Glomerular endothelial cell (primary cell): ENCODE measurements around the gene SHH. TPM values are rescaled to one million over a fixed set of nuclear protein-coding genes. Genes with fewer than 3 reads are reported as not detected.

ENCODE experiments used
- DNase-seq: peaks from one replicate; pipeline ENCODE4 v3.0.0-alpha.2; 2011; ENCODE audit warnings: low read depth, low spot score; ENCODE audit errors: extremely low read depth
- total RNA-seq: library from RNA; depleted of rRNA; stranded (reverse); fragments of >200 nt; gene quantifications from 2 replicates; pipeline ENCODE4 v1.2.3, GENCODE V29; 2015

Gene SHH
- 0.06 and 1.0 TPM in 2 replicates for total RNA-seq

DNA sequence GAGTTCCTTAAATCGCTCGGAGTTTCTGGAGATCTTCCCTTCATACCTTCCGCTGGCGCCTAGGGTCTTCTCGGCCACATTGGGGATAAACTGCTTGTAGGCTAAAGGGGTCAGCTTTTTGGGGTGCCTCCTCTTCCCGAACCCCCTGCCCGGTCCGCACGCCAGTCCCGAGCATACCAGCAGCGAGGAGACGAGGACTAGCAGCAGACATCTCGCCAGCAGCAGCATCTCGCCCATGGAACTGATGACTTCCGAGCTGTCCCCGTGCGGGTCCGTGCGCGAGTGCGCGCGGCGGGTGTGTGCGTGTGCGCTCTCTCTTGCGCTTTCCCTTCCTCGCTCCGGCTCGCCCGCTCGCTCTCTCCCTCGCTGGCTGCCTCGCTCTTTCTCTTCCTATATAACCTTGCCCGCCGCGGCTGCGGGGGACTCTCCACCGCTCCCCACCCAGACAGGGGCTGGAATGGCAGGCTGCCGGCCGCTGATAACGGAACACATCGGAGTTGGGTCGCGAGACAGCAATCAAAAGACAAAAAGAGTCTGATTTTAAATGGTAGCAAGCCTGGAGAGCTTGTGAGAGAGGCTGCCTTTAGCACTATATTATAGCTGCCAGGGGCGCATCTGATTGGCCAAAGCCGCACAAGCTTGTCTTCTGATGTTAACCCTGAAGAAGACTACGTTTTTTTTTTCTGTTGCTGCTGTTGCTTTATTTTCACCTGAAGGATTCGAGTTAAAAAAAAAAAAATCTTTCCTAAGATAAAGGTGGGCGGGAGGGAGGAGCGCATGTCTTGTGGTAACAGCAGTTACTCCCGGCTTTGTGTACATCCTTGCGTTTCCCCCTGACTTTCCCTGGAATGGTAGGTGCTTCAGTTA, at the start of gene SHH:
TSS of gene SHH (minus strand) at position 569 of the 867 bp plus-strand sequence. CDS start at position 228, 341 bp downstream.
- no peak for DNase-seq

- no peak for DNase-seq
These were observed 49.2 kb upstream of the SHH start for GRCh38 chr7:155861480-155861868.

DNA sequence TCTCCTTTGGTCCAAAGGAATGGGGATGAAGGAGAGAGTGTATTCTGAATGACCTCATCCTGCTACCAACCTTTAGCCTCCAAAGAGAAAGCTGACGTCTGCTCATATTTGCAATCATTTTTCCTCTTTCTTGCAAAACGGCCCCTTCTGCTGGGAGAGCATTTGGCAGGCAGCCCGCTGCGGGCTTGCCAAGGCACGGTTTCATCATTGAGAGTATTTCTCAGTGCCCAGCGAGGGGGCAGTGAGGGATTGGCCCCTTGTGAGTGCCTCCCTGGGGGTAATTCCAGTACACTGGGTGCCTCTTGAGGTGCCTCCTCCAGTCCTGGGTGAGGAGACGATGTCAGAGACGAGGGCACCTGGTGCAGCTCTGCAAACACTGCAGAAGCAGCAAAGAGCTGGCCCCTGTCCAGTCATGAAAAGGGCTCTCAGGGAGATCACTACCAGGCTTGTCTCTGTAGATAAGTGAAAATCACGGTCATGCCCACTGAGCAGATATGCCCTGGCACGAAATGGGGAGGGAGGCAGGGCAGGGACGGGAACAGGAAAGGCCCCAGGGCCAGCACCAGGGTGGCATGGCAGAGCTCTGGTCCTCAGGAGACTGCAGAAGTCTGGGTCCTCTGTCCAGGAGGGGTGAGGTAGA, 48.7 kb upstream of the SHH start:
- no peak for DNase-seq

DNA sequence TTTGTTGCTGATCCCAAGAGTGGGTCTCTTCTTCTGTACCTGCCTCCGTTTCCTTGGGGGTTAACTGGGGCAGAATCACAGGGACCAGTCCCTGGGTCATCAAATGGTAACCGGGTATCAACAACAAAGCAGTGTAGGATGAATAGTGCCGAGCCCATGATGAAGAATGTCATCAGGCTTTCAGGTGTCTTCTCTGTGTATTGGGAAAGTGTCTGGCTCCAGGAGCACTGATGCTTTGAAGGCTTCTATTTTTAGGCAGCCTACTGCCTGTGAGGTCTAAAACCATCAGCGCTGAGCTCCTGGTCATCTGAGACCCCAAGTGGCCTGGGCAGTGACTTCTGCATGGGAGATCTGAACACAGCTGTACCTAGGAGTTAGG, 48.2 kb upstream of the SHH start:
- no peak for DNase-seq

- DNase-seq: no peak
These were observed 46.3 kb upstream of the SHH start for GRCh38 chr7:155858521-155859061.

DNA sequence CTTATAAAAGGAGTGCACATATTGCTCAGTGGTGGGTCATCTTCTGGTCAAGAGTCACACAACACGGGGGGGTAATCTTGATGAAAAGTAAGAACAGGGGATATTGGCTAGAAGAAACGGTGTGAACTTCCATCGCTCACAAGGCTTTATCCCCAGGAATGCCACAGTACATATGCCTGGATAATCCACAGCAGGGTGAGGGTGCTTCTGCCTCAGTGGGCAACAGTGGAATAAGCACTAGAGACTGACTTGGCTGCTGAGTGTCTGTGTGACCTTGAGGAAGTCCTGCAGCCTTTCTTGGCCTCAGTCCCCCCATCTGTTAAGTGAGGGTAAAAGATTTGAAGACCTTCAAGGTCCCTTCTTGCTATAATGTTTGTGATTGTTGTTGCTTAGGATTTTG, 44.9 kb upstream of the SHH start:
- DNase-seq: no peak

DNA sequence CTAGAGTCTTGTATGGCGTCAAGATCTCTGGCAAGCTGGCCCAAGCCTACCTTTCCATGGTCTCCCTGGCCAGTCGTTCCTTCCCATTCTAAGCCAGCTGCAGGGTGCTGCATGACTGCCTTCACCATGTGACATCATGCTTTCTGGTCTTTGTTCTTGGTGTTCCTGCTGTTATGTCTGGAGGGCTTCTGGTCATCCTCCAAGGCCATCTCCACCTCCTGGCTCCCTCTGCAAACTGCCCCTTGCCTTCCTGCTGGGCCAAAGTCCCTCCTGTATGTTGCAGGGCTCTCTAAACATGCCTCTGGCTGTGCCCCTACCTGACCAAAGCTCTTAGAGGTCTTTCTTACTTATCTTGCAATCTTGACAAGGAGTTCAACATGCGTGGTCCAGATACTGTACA, 44.4 kb upstream of the SHH start:
- no peak for DNase-seq

- DNase-seq: no peak
These were observed 40.4 kb upstream of the SHH start for GRCh38 chr7:155852426-155853301.

DNA sequence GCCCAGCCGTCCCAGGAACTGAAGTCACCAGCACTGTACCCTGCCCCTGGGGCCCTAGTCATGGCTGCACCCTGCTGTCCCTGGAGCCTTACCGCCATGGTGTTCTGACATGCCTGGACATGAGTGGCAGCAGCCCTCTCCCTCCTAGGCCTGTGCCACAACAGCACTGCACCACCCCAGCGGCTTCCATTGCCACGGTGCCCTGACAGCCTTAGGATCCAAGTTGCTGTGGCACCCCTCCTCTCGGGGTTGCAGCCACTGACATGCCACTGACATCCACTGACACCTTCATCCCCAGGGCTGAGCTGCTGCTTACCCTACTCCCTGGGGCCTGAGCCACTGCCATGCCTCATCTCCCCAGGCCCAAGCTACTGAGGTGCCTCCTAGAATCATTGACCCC, 39.6 kb upstream of the SHH start:
- DNase-seq: no peak

DNA sequence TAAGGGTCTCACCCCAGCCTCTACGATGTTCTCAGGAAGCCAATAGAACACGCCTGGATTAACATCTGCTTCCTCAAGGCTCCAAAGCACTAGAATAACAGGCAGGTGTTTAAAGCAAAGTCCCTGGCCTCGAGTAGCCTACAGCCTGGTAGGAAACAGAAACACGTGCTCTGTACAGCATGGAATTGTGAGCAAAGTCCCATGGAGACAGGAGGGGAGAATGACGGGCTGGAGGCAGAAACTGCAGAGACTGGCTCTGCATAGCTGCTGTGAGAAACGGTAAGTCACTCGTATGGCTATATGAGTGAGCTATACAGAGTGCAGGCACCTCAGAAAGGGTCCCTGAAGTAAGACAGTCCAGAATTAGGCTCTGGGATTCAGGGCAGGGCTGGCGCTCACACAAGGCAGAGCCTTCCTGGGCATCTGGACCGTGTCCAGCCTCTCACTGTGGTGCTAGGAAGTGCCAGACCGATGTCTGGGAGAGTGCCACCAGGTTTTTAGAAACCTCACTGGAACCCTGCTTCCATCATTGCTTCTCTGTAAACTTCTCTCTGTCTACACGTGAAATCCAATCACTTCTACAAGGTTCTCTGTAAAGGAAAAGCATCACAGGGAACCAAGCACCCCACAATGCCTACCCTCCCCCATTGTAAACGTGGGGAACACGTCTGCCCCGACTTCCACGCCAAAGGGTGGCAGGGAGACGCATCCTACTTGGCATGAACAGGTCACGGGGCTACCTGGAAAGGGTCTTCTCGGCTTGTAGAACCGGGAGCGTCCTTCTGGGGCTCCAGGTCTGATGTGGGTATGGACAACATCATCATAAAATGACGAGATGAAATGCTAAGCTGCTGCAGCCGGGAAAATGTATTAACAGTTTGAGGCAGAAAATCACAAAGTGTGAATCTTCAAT, 38.8 kb upstream of the SHH start:
- DNase-seq: no peak

- no peak for DNase-seq
These were observed 37.8 kb upstream of the SHH start for GRCh38 chr7:155850001-155850436.

DNA sequence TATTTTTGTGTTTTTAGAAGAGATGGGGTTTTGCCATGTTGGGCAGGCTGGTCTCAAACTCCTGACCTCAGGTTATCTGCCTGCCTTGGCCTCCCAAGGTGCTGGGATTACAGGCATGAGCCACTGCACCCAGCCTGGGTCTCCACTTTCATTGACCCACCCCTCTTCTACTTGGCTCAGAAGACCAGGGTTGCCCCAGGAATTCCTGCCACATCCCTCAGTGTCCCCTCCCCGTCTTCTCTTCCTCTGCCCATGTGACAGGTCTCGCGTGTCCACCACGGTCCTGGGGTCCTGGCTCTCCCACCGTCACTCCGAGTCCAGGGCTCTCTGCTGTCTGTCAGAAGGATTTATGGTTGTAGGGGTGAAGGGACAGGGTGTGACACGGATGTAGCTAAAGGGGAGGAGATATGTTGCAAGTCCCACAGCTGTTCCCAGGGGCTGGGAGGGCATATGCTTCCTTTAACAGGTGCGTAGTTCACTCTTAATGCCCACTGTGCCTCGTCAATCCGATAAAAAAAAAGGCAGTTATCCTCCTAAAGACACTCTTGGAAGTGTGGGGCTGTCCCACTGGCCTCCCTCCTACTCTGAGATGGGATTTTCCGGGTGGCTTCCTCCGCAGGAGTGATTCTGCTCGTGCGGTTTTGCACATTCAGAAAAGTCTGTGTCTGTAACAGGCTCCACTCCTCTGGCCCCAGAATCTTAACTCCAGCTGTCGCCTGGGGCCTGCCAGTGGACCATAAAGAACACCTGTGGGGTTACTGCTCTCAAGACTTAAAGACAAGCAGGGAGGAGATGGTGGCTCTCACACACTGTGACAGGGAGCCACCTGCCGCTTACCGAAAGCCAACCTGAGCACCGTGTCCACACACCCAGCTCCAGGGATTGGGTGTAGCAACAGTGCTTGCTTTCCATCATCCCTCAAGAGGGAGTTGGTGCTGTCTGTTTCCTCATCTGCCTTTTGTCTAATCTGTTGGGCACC, 36.7 kb upstream of the SHH start:
- DNase-seq: no peak

DNA sequence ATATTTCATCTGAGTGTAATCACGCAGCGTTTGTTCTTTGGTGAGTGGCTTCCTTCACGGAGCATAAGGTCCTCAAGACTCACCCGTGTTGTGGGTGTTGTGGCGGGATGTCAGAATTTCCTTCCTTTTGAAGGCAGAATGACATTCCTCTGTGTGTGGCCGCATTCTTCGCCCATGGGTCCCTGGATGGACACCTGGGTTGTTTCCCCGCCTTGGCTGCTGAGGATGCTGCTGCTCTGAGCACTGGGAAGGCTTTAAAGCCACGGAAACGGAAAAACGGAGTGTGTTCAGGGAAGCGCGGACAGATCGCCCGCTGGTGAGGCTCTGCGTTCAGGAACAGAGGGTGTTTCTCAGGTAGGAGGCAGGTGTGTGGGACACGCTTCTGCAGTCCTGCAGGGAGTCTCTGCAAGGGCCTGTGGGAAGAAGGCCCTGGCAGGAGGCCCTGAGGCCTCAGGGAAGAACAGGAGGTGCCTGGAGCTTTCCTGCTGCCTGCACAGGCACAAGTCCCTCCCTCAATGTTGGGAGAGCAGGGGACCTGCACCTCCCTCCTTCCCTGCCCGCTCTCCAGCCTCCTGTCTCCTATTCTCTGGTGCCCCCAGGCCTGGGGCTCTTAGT, 35.7 kb upstream of the SHH start:
- no peak for DNase-seq

DNA sequence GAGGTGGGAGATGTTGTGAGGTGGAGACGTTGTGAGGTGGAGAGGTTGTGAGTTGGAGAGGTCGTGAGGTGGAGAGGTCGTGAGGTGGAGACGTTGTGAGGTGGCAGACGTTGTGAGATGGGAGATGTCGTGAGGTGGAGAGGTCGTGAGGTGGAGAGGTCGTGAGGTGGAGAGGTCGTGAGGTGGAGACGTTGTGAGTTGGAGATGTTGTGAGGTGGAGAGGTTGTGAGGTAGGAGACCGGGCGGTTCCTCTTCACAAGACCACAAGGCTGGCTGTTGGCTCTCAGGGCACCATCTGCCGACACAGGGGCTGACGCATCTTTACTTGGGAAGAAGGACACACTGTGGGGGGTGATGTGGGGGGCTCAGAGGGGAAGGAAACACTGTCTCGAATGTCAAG, 34.7 kb upstream of the SHH start:
- no peak for DNase-seq

GRCh38 chr7:155846156-155846555, 33.9 kb upstream of the SHH start:
- DNase-seq: no peak

- DNase-seq: no peak
These were observed 33.0 kb upstream of the SHH start for GRCh38 chr7:155845226-155845625.

GRCh38 chr7:155844526-155844925, 32.3 kb upstream of the SHH start:
- DNase-seq: no peak

GRCh38 chr7:155844019-155844453, 31.8 kb upstream of the SHH start:
- DNase-seq: no peak
